Measurements from ENCODE around the gene C11orf52. TPM values are rescaled to one million over a fixed set of nuclear protein-coding genes. Genes with fewer than 3 reads are reported as not detected.

C11orf52 gene
- total RNA-seq, 1 experiment from 2014 or later, result 2.0 TPM

DNA sequence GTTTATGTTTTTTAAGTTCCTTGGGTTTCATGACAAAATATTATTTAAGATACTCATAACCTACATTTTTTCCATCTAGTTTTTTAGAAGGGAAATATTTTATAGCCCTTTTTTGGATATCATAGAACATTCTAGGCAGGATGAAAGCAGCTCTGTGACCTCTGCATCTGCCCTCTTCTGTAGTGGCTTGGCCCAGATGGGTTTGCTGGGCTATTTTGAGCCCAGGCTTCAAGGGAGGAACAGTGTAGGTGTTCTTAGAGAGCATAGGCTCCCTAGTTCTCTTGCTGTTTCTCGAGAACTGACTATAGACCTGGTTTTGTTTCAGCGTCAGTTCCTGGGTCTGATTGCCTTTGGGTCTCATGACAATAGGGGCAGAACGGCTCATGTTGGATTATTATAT lies 50.6 kb downstream of the C11orf52 start:
- H3K36me3 Mint-ChIP-seq (ENCODE audit: insufficient read depth, unreplicated experiment), result peaks cover 32% of the 10 kb centered on the region
- no peak for DNase-seq (ENCODE audit: unreplicated experiment)

DNA sequence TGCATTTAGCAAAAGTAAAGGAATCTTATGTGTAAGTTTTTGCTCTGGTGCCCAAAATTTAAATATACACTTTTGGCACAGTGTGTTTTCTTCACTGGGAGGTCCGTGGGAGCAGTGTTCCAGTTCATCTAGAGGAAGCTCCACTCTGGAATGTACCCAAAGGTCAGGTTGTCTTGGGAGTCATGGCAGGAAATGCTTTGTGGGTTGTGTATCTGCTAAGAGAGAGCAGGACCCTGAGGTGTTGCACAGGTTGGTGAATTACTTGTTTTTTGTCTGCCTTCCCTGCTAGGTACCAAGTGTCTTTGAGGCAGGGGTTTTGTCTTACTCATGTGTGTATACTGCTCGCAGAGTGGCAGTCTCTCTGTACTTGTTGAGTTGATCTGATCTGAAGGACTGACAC lies 55.7 kb downstream of the C11orf52 start:
- Mint-ChIP-seq H3K27ac (ENCODE audit: low read depth, unreplicated experiment) (no peak overlapping the region), H3K27me3 (ENCODE audit: insufficient read depth, unreplicated experiment) (no peaks in the 10 kb centered on the region), H3K9me3 (ENCODE audit: unreplicated experiment) (no peaks in the 10 kb centered on the region), H3K4me1 (ENCODE audit: insufficient read depth, unreplicated experiment) (peaks cover 27% of the 10 kb centered on the region), H3K36me3 (ENCODE audit: insufficient read depth, unreplicated experiment) (peaks cover 22% of the 10 kb centered on the region), H3K4me3 (ENCODE audit: unreplicated experiment) (no peak overlapping the region)
- no peak for DNase-seq (ENCODE audit: unreplicated experiment)
- ChIA-PET CTCF (interaction anchor here (1.7 to 1.9 kb wide), 2 partner anchors 13 to 56 kb away, joined by 3 to 9 read pairs; partner anchors contain the start of gene C11orf52), POLR2A (interaction anchor here (0.9 to 11.0 kb wide), 3 partner anchors 13 to 39 kb away, joined by 4 to 513 read pairs (median 122); partner anchors contain the start of gene DIXDC1)
- BruUV-seq (replicated peaks), result no TSS peak
- intact Hi-C loops (cut with micrococcal nuclease), result no loop called here
- TF ChIP-seq, protein P1, sequence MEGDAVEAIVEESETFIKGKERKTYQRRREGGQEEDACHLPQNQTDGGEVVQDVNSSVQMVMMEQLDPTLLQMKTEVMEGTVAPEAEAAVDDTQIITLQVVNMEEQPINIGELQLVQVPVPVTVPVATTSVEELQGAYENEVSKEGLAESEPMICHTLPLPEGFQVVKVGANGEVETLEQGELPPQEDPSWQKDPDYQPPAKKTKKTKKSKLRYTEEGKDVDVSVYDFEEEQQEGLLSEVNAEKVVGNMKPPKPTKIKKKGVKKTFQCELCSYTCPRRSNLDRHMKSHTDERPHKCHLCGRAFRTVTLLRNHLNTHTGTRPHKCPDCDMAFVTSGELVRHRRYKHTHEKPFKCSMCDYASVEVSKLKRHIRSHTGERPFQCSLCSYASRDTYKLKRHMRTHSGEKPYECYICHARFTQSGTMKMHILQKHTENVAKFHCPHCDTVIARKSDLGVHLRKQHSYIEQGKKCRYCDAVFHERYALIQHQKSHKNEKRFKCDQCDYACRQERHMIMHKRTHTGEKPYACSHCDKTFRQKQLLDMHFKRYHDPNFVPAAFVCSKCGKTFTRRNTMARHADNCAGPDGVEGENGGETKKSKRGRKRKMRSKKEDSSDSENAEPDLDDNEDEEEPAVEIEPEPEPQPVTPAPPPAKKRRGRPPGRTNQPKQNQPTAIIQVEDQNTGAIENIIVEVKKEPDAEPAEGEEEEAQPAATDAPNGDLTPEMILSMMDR (IDR thresholded peaks at IDR 0.05; ENCODE audit: unreplicated experiment), result no peak

More for the DNA sequence above, 50.6 kb downstream of the C11orf52 start:
- TF ChIP-seq, protein P1 (IDR thresholded peaks at IDR 0.05; ENCODE audit: unreplicated experiment), result no peak
- H3K4me1 Mint-ChIP-seq (ENCODE audit: insufficient read depth, unreplicated experiment), result peaks cover 5% of the 10 kb centered on the region
- ChIA-PET POLR2A (no interaction called here), CTCF (interaction anchor here (0.7 kb wide), 1 partner anchor 92 kb away, joined by 5 read pairs; no protein-coding TSS in a partner anchor)
- intact Hi-C loops (cut with micrococcal nuclease), result no loop called here
- no peak overlapping the region for H3K27ac Mint-ChIP-seq (ENCODE audit: low read depth, unreplicated experiment)
- H3K4me3 Mint-ChIP-seq (ENCODE audit: unreplicated experiment), result no peak overlapping the region
- no peaks in the 10 kb centered on the region for H3K9me3 Mint-ChIP-seq (ENCODE audit: unreplicated experiment)
- no peaks in the 10 kb centered on the region for H3K27me3 Mint-ChIP-seq (ENCODE audit: insufficient read depth, unreplicated experiment)
- BruUV-seq (replicated peaks), result no TSS peak

GRCh38 chr11:111975076-111975806 lies 56.5 kb downstream of the C11orf52 start:
- Mint-ChIP-seq H3K27me3 (ENCODE audit: insufficient read depth, unreplicated experiment) (no peaks in the 10 kb centered on the region), H3K4me1 (ENCODE audit: insufficient read depth, unreplicated experiment) (peaks cover 31% of the 10 kb centered on the region), H3K9me3 (ENCODE audit: unreplicated experiment) (no peaks in the 10 kb centered on the region), H3K36me3 (ENCODE audit: insufficient read depth, unreplicated experiment) (peaks cover 14% of the 10 kb centered on the region), H3K4me3 (ENCODE audit: unreplicated experiment) (no peak overlapping the region), H3K27ac (ENCODE audit: low read depth, unreplicated experiment) (peak overlapping the region; percentile 97)
- ChIA-PET CTCF (interaction anchor here (0.5 to 14.5 kb wide), 7 partner anchors 10 to 911 kb away, joined by 3 to 564 read pairs (median 3); partner anchors contain the start of genes C11orf52 and DIXDC1), POLR2A (interaction anchor here (0.7 to 11.0 kb wide), 5 partner anchors 10 to 40 kb away, joined by 3 to 513 read pairs (median 7); partner anchors contain the start of gene DIXDC1)
- BruUV-seq (replicated peaks), result no TSS peak
- intact Hi-C loops (cut with micrococcal nuclease), result loop anchor here (5.0 kb wide), 1 partner anchor 308 kb away; no protein-coding TSS in a partner anchor
- TF ChIP-seq, protein P1 (IDR thresholded peaks at IDR 0.05; ENCODE audit: unreplicated experiment), result no peak
- no peak for DNase-seq (ENCODE audit: unreplicated experiment)

DNA sequence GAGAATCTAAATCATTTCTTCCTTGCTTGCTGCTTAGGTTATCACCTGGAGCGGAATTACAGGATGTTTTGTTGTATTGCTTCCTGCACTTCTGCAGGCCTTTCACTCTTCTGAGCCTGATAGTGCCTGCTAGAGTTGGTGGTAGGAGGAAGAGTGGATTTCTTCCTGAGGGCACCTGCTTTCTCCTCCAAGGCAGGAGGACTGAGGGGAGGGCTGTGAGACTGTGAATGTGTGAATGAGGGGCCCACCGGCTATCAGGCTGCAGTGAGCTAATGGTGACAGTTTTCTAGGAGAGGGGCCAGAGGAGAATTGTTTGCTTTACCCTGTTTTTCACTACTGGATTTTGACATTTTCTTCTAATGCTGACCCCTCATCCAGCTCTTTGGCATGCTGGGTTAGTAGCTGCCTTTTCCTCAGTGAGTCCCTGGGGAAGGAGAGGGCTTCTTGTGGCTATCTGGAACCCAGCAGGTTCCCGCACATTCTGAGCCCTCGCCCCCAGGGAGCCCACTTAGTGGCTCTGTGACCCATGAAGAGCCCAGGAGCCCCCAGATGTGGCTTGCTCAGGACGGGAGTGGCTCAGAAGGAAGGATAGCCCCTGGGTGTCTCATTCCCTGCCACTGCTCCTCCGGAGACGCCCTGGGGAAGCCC lies 57.5 kb downstream of the C11orf52 start:
- Mint-ChIP-seq H3K9me3 (ENCODE audit: unreplicated experiment) (no peaks in the 10 kb centered on the region), H3K27ac (ENCODE audit: low read depth, unreplicated experiment) (peak overlapping the region; percentile 97), H3K36me3 (ENCODE audit: insufficient read depth, unreplicated experiment) (peaks cover 11% of the 10 kb centered on the region), H3K4me3 (ENCODE audit: unreplicated experiment) (peak overlapping the region; percentile 81), H3K27me3 (ENCODE audit: insufficient read depth, unreplicated experiment) (no peaks in the 10 kb centered on the region), H3K4me1 (ENCODE audit: insufficient read depth, unreplicated experiment) (peaks cover 31% of the 10 kb centered on the region)
- BruUV-seq (replicated peaks), result TSS peak; percentile 37
- CTCF ChIA-PET, result interaction anchor here (0.6 to 14.5 kb wide), 3 partner anchors 41 to 78 kb away, joined by 3 to 564 read pairs (median 3); partner anchors contain the start of genes C11orf52 and DIXDC1
- TF ChIP-seq, protein P1 (IDR thresholded peaks at IDR 0.05; ENCODE audit: unreplicated experiment), result no peak
- POLR2A ChIA-PET, result interaction anchor here (0.7 to 11.0 kb wide), 5 partner anchors 11 to 41 kb away, joined by 3 to 513 read pairs (median 7); partner anchors contain the start of gene DIXDC1
- intact Hi-C loops (cut with micrococcal nuclease), result loop anchor here (1.0 to 5.0 kb wide), 2 partner anchors 45 to 309 kb away; no protein-coding TSS in a partner anchor
- DNase-seq (ENCODE audit: unreplicated experiment), result no peak
